Measurements from ENCODE around the gene TMED10.

TMED10 gene

GRCh38 chr14:75176142-75176820 lies at the start of gene TMED10:
TMED10 (minus strand) TSS chr14:75176612; CDS start chr14:75176579, 33 bp downstream.
- peak; percentile 89 for DNase-seq

GRCh38 chr14:75224561-75224960 lies 48.1 kb upstream of the TMED10 start:
- DNase-seq, result no peak

GRCh38 chr14:75223664-75224154 lies 47.3 kb upstream of the TMED10 start:
- no peak for DNase-seq

GRCh38 chr14:75222208-75222701 lies 45.8 kb upstream of the TMED10 start:
- peak; percentile 87 for DNase-seq

- no peak for DNase-seq
Observed at GRCh38 chr14:75221797-75222196, 45.4 kb upstream of the TMED10 start.

GRCh38 chr14:75220156-75220555 lies 43.7 kb upstream of the TMED10 start:
- no peak for DNase-seq

- no peak for DNase-seq
Observed at GRCh38 chr14:75217508-75218206, 41.2 kb upstream of the TMED10 start.

- DNase-seq, result no peak
Observed at GRCh38 chr14:75216427-75217006, 40.1 kb upstream of the TMED10 start.

- DNase-seq, result no peak
Observed at GRCh38 chr14:75215520-75215919, 39.1 kb upstream of the TMED10 start.

GRCh38 chr14:75214558-75214957 lies 38.1 kb upstream of the TMED10 start:
- no peak for DNase-seq

GRCh38 chr14:75213172-75213571 lies 36.8 kb upstream of the TMED10 start:
- DNase-seq, result no peak

- no peak for DNase-seq
Observed at GRCh38 chr14:75208843-75209242, 32.4 kb upstream of the TMED10 start.

- DNase-seq, result no peak
Observed at GRCh38 chr14:75206190-75206589, 29.8 kb upstream of the TMED10 start.

GRCh38 chr14:75205591-75205990 lies 29.2 kb upstream of the TMED10 start:
- peak; percentile 72 for DNase-seq

GRCh38 chr14:75204116-75204515 lies 27.7 kb upstream of the TMED10 start:
- no peak for DNase-seq

- no peak for DNase-seq
Observed at GRCh38 chr14:75202657-75203056, 26.2 kb upstream of the TMED10 start.

GRCh38 chr14:75201087-75201486 lies 24.7 kb upstream of the TMED10 start:
- no peak for DNase-seq

- no peak for DNase-seq
Observed at GRCh38 chr14:75200451-75200850, 24.0 kb upstream of the TMED10 start.

GRCh38 chr14:75198291-75198933 lies 22.0 kb upstream of the TMED10 start:
- DNase-seq, result peak; percentile 59

GRCh38 chr14:75197338-75197737 lies 20.9 kb upstream of the TMED10 start:
- no peak for DNase-seq

- DNase-seq, result no peak
Observed at GRCh38 chr14:75196468-75196867, 20.1 kb upstream of the TMED10 start.

- DNase-seq, result no peak
Observed at GRCh38 chr14:75196064-75196463, 19.7 kb upstream of the TMED10 start.

GRCh38 chr14:75191100-75191499 lies 14.7 kb upstream of the TMED10 start:
- no peak for DNase-seq

All from fibroblast of skin of right quadriceps (primary cell).